22Rv1 (cell line): ENCODE results near the gene LRRC53.

ENCODE experiments used
- H3K27ac ChIP-seq: fragments of 450-650 bp; 2 replicates; pipeline ENCODE4 v1.5.1; 2017
- ZFX ChIP-seq: fragments of 450-650 bp; IDR thresholded peaks from 2 replicates; pipeline ENCODE4 v1.6.1; 2017; ENCODE audit warnings: antibody characterized with exemption, borderline replicate concordance
- TF ChIP-seq, protein P1 (sequence below): fragments of 450-650 bp; IDR thresholded peaks from 2 replicates; pipeline ENCODE4 v1.5.1; 2017; ENCODE audit warnings: mild to moderate bottlenecking

LRRC53 gene

DNA sequence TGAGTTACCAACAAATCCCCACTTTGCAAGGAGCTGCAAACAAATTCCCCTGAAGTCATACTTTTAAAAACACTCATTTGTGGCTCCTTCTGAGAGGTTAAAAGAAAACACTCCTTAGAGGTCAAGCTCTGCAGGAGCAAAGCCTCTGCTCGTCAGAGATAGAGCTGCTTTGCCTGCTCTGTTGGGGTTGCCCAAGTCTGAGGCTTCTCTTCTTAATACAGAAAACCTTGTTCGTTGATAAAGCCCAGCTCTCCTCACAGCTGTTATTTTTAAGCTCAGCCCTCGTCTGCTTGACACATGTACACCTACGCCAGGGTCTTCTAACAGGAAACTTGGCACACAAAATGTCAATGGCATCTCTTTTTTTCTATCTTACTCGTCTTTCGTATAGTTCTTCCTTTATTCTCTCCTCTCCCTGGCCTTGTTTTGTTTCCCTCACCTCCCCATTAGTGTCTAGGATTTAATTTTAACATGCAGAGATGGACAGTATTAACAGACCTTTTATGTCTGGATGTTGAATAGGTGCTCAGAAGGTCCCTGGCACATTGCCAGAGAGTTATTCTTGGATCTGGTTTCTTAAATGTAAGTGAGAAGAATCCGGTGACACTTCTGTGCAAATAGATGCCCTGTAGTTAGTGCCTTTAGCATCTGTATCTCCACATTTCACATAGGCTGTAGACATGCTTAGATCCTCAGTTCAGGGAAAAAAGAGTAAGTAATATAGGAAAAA is 86.0 kb downstream of the LRRC53 start:
- no peak for TF ChIP-seq ZFX
- H3K27ac ChIP-seq, result no peak overlapping the region

DNA sequence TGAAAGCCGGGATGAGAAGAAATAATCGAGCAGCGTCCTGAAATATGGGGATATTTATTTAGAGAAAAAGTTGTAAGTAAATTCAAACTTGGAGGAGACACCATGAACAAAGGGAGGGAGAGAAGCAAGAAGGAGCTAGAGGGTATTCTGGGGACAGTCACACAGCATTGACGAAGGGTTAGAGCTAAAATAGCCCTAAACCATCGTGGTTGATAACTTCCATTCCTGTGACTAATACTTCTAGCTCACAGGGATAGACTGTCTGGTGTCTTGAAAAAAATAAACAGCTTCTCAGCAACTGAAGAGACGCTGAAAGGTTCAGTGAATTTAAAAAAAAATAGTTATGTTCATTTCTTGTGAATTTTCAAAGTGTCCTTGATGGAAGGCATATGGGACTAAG is 86.7 kb downstream of the LRRC53 start:
- TF ChIP-seq, protein P1, sequence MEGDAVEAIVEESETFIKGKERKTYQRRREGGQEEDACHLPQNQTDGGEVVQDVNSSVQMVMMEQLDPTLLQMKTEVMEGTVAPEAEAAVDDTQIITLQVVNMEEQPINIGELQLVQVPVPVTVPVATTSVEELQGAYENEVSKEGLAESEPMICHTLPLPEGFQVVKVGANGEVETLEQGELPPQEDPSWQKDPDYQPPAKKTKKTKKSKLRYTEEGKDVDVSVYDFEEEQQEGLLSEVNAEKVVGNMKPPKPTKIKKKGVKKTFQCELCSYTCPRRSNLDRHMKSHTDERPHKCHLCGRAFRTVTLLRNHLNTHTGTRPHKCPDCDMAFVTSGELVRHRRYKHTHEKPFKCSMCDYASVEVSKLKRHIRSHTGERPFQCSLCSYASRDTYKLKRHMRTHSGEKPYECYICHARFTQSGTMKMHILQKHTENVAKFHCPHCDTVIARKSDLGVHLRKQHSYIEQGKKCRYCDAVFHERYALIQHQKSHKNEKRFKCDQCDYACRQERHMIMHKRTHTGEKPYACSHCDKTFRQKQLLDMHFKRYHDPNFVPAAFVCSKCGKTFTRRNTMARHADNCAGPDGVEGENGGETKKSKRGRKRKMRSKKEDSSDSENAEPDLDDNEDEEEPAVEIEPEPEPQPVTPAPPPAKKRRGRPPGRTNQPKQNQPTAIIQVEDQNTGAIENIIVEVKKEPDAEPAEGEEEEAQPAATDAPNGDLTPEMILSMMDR, result no peak
- no peak for TF ChIP-seq ZFX
- H3K27ac ChIP-seq, result no peak overlapping the region

DNA sequence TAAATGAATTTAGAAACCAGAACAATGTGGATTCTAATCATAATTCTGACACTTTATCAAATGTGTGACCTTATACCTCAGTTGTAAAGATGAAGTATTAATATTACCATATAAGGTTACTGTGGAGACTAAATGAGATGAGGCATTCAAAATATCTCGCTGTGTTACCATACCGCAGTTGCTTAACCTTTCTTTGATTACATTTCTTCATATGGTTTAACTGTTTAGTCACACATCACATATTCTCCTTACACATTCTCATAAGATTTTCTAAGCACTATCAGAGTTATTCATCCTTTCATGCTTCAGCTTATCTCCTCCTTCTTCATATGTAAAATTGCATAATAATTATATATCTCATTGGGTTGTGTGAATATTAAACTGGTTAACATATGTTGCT is 88.9 kb downstream of the LRRC53 start:
- no peak for TF ChIP-seq ZFX
- TF ChIP-seq, protein P1, result no peak
- H3K27ac ChIP-seq, result no peak overlapping the region

DNA sequence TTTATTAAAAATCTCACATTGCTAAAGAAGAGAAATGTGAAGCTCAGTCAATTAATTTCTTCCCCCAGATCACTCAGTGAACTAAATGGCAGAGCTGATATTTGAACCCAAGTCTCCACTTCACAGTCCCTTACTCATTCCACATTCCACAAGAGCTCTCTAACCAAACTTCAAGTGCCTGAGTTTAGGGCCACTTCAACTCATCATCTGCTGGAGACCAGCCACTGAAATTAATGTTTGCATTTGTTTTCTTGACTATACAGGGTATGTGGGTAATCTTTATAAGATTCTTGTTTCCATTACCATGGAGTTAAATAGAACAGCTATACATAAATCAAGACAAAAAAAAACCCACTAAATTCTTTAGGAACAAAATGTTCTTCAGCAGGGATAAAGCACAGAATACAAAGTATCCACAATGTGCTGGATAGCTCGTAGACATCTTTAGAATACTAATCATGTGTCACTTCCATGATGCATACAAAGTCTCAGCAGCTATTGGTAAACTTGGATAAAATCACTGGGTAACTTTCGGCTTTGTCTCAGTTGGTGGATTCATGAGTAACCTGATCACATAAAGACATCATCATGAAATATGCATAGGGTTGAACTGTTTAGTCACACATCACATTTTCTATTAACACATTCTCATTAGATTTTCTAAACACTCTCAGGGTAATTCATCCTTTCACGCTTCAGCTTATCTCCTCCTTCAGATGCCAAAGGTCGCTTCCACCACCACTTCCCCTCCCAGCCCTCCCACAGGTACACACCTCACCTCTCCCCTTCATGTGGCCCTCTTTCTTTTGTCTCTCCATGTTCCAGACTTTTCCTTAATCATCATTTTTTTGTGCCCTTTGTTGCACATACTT is 89.8 kb downstream of the LRRC53 start:
- TF ChIP-seq, protein P1, result no peak
- no peak for TF ChIP-seq ZFX

DNA sequence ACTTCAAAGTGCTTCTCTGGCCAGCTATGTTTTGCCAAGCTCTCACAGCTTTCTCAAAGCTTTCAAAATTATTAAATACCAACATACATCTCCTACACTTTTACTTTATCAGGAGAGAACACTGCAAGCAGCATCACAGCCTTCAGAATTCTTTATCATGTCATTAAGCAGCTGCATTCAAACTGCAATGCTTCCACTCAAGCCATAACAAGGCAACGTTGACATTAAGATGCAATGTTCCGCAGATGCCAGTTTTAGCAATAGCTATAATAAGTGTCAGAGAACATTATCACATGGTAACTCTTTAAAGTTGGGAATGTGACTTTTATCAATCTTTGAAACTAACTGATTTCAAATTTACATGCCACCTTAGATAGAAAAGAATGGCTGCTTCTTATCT is 91.9 kb downstream of the LRRC53 start:
- TF ChIP-seq, protein P1, result no peak
- no peak for TF ChIP-seq ZFX
- no peak overlapping the region for H3K27ac ChIP-seq

More for the DNA sequence above, 89.8 kb downstream of the LRRC53 start:
- no peak overlapping the region for H3K27ac ChIP-seq
